K562 (cell line): ENCODE results near the gene PAIP2. TPM values are rescaled to one million over a fixed set of nuclear protein-coding genes. Genes with fewer than 3 reads are reported as not detected.

ENCODE experiments used
- ATF7 ChIP-seq: fragments of 450-650 bp; IDR thresholded peaks from 2 replicates; pipeline ENCODE4 v1.7.1; 2014; ENCODE audit warnings: mild to moderate bottlenecking, moderate library complexity
- ETS1 ChIP-seq: conservative IDR thresholded peaks from 2 replicates; pipeline ENCODE4 v1.6.1; 2011; ENCODE audit warnings: low read depth, mild to moderate bottlenecking, low read length; ENCODE audit not compliant: control insufficient read depth
- ETV6 ChIP-seq, 3 experiments: fragments of 150-350 bp in 1 of 3; sonication (generic) in 1 of 3; formaldehyde crosslinking in 1 of 3; IDR thresholded peaks; 2 replicates each; pipeline versions ENCODE4 v1.6.1 to v1.8.0; 2014 to 2022; ENCODE audit warnings: borderline replicate concordance in 2 of 3, low read depth in 2 of 3, antibody characterized with exemption in 1 of 3, low read length in 1 of 3, mild to moderate bottlenecking in 1 of 3, missing genetic modification reagents in 1 of 3
- HINFP ChIP-seq: fragments of 450-650 bp; conservative IDR thresholded peaks from 2 replicates; pipeline ENCODE4 v1.6.1; 2016; ENCODE audit warnings: missing genetic modification characterization, low read depth, mild to moderate bottlenecking, control low read depth, missing compliant biosample characterization
- HMG20B ChIP-seq: fragments of 250-450 bp; sonication (Bioruptor Pico); IDR thresholded peaks from 2 replicates; pipeline ENCODE4 v1.5.0; 2021; ENCODE audit warnings: mild to moderate bottlenecking
- IRF1 ChIP-seq: sonication (generic); formaldehyde crosslinking; IDR thresholded peaks from 2 replicates; pipeline ENCODE4 v1.8.0; 2022; ENCODE audit warnings: missing genetic modification reagents, mild to moderate bottlenecking, borderline replicate concordance
- KLF10 ChIP-seq: fragments of 250-450 bp; sonication (Bioruptor Pico); IDR thresholded peaks from 2 replicates; pipeline ENCODE4 v1.6.1; 2021; ENCODE audit warnings: matching md5 sums
- NR4A1 ChIP-seq, 2 experiments: fragments of 250-450 bp in 1 of 2; fragments of 450-650 bp in 1 of 2; sonication (Bioruptor Pico) in 1 of 2; IDR thresholded peaks; 2 replicates each; pipeline versions ENCODE4 v1.4.0 to v1.6.1; 2016 to 2020; ENCODE audit warnings: mild to moderate bottlenecking in 2 of 2, missing compliant biosample characterization in 1 of 2, missing genetic modification characterization in 1 of 2, moderate library complexity in 1 of 2
- PATZ1 ChIP-seq: fragments of 250-450 bp; sonication (Bioruptor Pico); IDR thresholded peaks from 2 replicates; pipeline ENCODE4 v1.5.0; 2020; ENCODE audit warnings: mild to moderate bottlenecking, borderline replicate concordance
- SLC30A9 ChIP-seq: fragments of 250-450 bp; sonication (Bioruptor Pico); IDR thresholded peaks from 2 replicates; pipeline ENCODE4 v1.8.0; 2022; ENCODE audit warnings: mild to moderate bottlenecking, moderate library complexity
- SOX6 ChIP-seq: fragments of 450-650 bp; IDR thresholded peaks from 2 replicates; pipeline ENCODE4 v1.6.1; 2014; ENCODE audit warnings: mild to moderate bottlenecking
- ZBTB49 ChIP-seq: sonication (generic); formaldehyde crosslinking; IDR thresholded peaks from 2 replicates; pipeline ENCODE4 v1.8.0; 2022; ENCODE audit warnings: missing genetic modification reagents, mild to moderate bottlenecking, borderline replicate concordance
- ZFP36 ChIP-seq: fragments of 150-350 bp; IDR thresholded peaks from 2 replicates; pipeline ENCODE4 v1.6.1; 2018; ENCODE audit warnings: low read length, low read depth; ENCODE audit not compliant: partially characterized antibody
- ZFP91 ChIP-seq: sonication (generic); formaldehyde crosslinking; IDR thresholded peaks from 2 replicates; pipeline ENCODE4 v1.8.0; 2022; ENCODE audit warnings: mild to moderate bottlenecking, missing genetic modification reagents
- ZNF444 ChIP-seq: fragments of 250-450 bp; sonication (Bioruptor Pico); IDR thresholded peaks from 2 replicates; pipeline ENCODE4 v1.4.0; 2020; ENCODE audit warnings: mild to moderate bottlenecking, moderate library complexity
- ZNF668 ChIP-seq: fragments of 250-450 bp; sonication (Bioruptor Pico); IDR thresholded peaks from 2 replicates; pipeline ENCODE4 v1.8.0; 2022; ENCODE audit warnings: mild to moderate bottlenecking, inconsistent platforms
- polyA plus RNA-seq, 8 experiments: library from polyadenylated mRNA; depleted of rRNA in 4 of 8; stranded (reverse) in 5 of 8; unstranded in 3 of 8; fragments of >200 nt; fragmentation: Nextera tagmentation in 2 of 8; fragmentation: Illumina TruSeq in 1 of 8; extraction: Ambion mirVana in 2 of 8; extraction: Trizol in 1 of 8; gene quantifications; 2 replicates each; pipeline versions ENCODE4 v1.2.1 to v1.2.3, GENCODE V29; 2011 to 2014; ENCODE audit warnings: inconsistent platforms in 1 of 8, missing spikeins in 1 of 8
- total RNA-seq, 7 experiments: library from RNA; depleted of rRNA in 6 of 7; stranded (reverse); fragments of >200 nt in 6 of 7; fragmentation: Illumina TruSeq in 2 of 7; extraction: Trizol in 2 of 7; gene quantifications; 2 replicates each; pipeline versions ENCODE4 v1.2.1 to v1.2.3, GENCODE V29; 2011 to 2021; ENCODE audit warnings: low replicate concordance in 1 of 7

The PAIP2 gene
- total and polyA plus RNA-seq, 9 of the 15 experiments (the other 6 are each of a cell fraction or from before 2014, with no cell fraction given): 78.3 to 187 (median 128) TPM

- TF ChIP-seq ZBTB49 (no peak), ETV6 (IDR thresholded peaks at IDR 0.05; ENCODE audit: borderline replicate concordance in 1 of 2, low read depth in 2 of 2, low read length in 1 of 2) (no peak), ETV6 (CRISPR knock-in tag; IDR thresholded peaks at IDR 0.05; ENCODE audit: borderline replicate concordance) (no peak), ZNF444 (CRISPR knock-in tag) (no peak), PATZ1 (CRISPR knock-in tag) (no peak), SLC30A9 (no peak), KLF10 (CRISPR knock-in tag) (no peak), NR4A1 (CRISPR knock-in tag; IDR thresholded peaks at IDR 0.05) (no peak), NR4A1 (tag; IDR thresholded peaks at IDR 0.05) (no peak), ETS1 (peak; percentile 46; the same call in 1 of the 2 replicates), ZNF668 (CRISPR knock-in tag) (no peak), IRF1 (no peak), HINFP (tag) (no peak), ATF7 (peak; percentile 97), ZFP91 (CRISPR knock-in tag) (peak; percentile 97), SOX6 (0 out of 2 replicates have a peak, but pooled peaks have one; percentile 36), HMG20B (no peak), ZFP36 (no peak)
Observed at GRCh38 chr5:139403787-139404483, 62.3 kb downstream of the PAIP2 start, which contains the start of gene SPATA24 (continued).
